ENCODE results near the gene PMS2.

The PMS2 gene

DNA sequence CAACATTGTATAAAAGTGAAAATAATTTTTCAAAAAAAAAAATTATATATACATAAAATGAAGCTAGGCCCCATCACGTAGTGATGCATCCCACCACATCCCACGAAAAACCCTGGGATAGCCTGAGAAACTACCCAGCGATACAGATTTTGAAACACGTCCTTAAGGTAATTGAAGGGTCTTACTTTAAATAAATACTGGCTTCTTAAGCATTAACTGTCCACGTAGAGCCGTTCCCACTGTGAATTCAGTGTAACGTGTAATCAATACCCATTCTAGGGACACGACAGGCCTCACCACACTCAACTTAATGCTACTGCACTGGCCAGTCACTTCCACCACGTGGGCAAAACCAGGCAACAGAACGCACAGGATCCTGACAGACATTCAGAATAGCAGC lies 26.3 kb upstream of the PMS2 start:
- TF ChIP-seq, protein P1, sequence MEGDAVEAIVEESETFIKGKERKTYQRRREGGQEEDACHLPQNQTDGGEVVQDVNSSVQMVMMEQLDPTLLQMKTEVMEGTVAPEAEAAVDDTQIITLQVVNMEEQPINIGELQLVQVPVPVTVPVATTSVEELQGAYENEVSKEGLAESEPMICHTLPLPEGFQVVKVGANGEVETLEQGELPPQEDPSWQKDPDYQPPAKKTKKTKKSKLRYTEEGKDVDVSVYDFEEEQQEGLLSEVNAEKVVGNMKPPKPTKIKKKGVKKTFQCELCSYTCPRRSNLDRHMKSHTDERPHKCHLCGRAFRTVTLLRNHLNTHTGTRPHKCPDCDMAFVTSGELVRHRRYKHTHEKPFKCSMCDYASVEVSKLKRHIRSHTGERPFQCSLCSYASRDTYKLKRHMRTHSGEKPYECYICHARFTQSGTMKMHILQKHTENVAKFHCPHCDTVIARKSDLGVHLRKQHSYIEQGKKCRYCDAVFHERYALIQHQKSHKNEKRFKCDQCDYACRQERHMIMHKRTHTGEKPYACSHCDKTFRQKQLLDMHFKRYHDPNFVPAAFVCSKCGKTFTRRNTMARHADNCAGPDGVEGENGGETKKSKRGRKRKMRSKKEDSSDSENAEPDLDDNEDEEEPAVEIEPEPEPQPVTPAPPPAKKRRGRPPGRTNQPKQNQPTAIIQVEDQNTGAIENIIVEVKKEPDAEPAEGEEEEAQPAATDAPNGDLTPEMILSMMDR (IDR thresholded peaks at IDR 0.05; ENCODE audit: borderline replicate concordance, insufficient read depth, low read depth, low read length): no peak
- no peak overlapping the region for H3K4me3 ChIP-seq (ENCODE audit: low read depth, low read length)

DNA sequence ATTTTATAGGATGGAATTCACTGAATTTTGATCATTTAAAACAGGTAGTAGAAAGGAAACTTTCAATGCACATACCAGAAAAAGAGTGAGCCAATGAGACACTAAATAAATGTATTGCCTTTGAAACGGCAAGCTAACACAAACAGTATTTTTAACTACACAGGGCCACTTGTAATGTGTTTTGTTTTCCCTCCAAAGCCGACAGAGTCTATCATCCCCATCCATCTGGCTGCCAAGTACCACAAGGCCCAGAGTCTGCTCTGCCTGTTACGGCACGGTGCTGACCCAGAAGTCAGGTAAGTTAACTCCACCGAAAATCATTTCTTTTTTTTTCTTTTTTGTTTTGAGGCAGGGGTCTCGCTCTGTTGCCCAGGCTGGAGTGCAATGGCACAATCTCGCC lies 23.8 kb upstream of the PMS2 start:
- H3K4me3 ChIP-seq (ENCODE audit: low read depth, low read length): no peak overlapping the region
- TF ChIP-seq, protein P1 (IDR thresholded peaks at IDR 0.05; ENCODE audit: borderline replicate concordance, insufficient read depth, low read depth, low read length): no peak

DNA sequence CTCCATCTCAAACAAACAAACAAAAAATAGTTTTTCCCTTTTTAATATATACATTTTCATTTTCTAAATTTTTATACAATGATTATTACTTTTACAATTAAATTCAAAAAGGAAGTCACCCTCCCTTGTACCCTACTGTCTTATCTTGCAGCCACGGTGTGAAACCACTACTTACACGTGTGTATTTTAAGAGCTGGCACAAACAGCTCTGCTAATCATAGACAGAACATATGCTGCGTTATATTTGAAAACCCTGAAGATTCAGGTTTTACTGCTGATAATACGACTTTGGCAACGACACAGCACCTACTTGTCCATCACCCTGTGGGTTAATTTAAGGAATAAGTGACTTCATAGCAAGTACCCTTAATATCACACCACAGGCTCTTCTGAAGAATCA lies 23.3 kb upstream of the PMS2 start:
- no peak overlapping the region for H3K4me3 ChIP-seq (ENCODE audit: low read depth, low read length)
- TF ChIP-seq, protein P1 (IDR thresholded peaks at IDR 0.05; ENCODE audit: borderline replicate concordance, insufficient read depth, low read depth, low read length): no peak

DNA sequence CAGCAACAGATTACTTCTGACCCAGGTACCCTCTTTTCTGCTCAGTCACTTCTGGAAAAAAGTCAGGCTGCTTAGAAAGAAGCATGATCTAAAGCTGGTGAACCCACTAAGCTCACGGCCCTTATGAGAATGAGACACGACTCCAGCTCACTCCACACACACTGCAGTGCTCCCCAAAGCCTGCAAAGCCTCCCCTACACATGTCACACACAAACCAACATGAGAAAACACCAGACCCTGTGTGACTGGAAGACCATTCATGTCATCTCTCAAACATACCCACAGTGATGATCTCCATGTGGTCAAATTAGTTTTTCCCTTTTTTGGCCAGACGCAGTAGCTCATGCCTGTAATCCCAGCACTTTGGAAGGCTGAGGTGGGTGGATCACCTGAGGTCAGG lies 22.7 kb upstream of the PMS2 start:
- TF ChIP-seq, protein P1 (IDR thresholded peaks at IDR 0.05; ENCODE audit: borderline replicate concordance, insufficient read depth, low read depth, low read length): no peak
- no peak overlapping the region for H3K4me3 ChIP-seq (ENCODE audit: low read depth, low read length)

DNA sequence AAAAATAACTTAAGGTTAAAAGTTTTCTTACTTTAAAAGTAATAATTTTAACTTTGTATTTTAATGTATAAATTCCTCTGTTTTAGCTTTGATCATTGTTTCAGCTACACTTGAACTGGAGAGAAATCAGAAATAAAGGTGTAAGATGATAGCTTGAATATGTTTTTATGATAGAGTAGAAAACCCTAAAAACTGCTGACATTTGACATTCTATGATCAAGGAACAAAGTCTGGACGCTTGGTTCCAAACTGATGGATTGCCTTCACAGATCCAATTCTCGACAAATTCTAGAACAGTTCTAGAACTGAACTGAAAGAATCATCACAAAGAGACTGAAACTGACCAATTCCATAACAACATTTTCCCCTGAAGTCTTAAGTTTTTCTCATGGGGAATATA lies 22.1 kb upstream of the PMS2 start, which contains the start of gene ANKRD61:
TSS of gene ANKRD61 (plus strand) at position 389 of the 400 bp plus-strand sequence. CDS start at position 389, 0 bp downstream.
- TF ChIP-seq, protein P1 (IDR thresholded peaks at IDR 0.05; ENCODE audit: borderline replicate concordance, insufficient read depth, low read depth, low read length): no peak
- no peak within 1 kb of the TSS for H3K4me3 ChIP-seq (ENCODE audit: low read depth, low read length)

DNA sequence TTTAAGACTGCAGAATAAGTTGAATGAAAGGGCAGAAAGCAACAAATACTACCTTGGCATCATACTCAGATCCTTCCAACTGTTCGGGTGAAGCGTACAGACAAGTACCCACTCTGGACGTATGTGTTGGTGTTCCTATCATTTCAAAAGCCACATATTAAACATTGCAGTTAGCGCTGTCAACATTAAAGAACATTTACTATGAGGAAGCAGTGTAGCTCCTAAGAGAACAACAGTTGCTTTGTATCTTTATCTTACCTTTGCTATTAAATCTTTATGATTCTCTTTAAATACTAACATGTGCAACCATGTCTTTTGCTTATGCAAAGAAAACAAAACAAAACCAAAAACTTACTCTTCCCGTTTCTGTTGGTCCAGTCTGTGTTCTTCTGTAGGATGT lies 19.7 kb upstream of the PMS2 start:
- TF ChIP-seq, protein P1 (IDR thresholded peaks at IDR 0.05; ENCODE audit: borderline replicate concordance, insufficient read depth, low read depth, low read length): no peak
- no peak overlapping the region for H3K4me3 ChIP-seq (ENCODE audit: low read depth, low read length)

DNA sequence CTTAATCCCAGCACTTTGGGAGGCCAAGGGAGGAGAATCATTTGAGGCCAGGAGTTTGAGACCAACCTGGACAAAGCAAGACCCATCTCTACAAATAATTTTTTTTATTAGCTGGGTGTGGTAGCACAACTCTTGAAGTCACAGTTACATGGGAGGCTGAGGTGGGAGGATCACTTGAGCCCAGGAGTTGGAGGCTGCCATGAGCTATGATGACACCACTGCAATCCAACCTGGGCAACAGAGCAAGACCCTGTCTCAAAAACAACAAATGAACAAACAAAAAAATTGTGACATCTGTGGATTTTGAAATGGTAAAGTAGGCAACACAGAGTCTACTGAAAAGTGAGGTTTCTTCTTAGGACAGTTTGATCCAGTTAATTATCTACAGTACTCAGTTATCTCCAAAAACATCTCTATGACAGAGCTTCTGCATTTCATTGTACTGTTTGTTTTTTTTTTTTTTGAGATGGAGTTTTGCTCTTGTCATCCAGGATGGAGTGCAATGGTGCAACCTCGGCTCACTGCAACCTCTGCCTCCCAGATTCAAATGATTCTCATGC lies 19.0 kb upstream of the PMS2 start:
- TF ChIP-seq, protein P1 (IDR thresholded peaks at IDR 0.05; ENCODE audit: borderline replicate concordance, insufficient read depth, low read depth, low read length): no peak
- H3K4me3 ChIP-seq (ENCODE audit: low read depth, low read length): no peak overlapping the region
